Astrocyte (in vitro differentiated cells and primary cell): ENCODE results near the gene MOK.

Source experiments
- CTCF ChIP-seq: IDR thresholded peaks from 2 replicates; pipeline ENCODE4 v1.5.1; 2011; ENCODE audit warnings: low read depth, mild to moderate bottlenecking, inconsistent platforms, low read length, moderate library complexity; ENCODE audit not compliant: insufficient read depth
- EZH2 ChIP-seq: IDR thresholded peaks from 2 replicates; pipeline ENCODE4 v1.6.1; 2012; ENCODE audit warnings: mild to moderate bottlenecking, low read length, inconsistent platforms; ENCODE audit not compliant: insufficient read depth

DNA sequence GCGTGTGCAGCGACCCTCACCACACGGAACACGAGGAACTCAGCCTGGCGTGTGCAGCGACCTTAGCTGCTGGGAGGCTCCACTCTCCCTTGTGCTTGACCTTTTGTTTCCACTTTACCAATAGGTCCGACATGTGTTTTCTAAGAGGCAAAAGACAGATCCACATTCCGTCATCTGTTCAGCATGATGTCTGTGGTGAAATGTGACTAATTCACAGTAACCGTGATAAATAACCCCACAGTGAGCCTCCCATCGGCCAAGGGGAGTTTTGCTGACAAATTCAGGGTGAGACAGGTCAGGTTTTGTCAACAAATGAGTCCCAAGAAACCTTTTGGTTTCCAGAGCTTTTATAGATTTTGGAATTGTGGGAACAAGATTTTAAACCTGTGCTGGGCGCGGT is 55.9 kb downstream of the MOK start:
- TF ChIP-seq CTCF (no peak), EZH2 (no peak)
